Measurements from ENCODE around the gene PIGB.

- TF ChIP-seq CTCF (IDR thresholded peaks at IDR 0.05) (no peak), REST (IDR thresholded peaks at IDR 0.05; ENCODE audit: insufficient read depth in 1 of 2, low read depth in 2 of 2, low read length in 1 of 2) (no peak)
These were observed 39.4 kb downstream of the PIGB start for GRCh38 chr15:55358471-55358870.
